C4-2B (cell line): Measurements from ENCODE around the gene RASA3.

ENCODE experiments used
- H3K27ac ChIP-seq: fragments of 450-650 bp; 2 replicates; pipeline ENCODE4 v1.5.1; 2017
- ZFX ChIP-seq: fragments of 450-650 bp; IDR thresholded peaks from 2 replicates; pipeline ENCODE4 v1.6.1; 2017
- TF ChIP-seq, protein P1 (sequence below): fragments of 450-650 bp; conservative IDR thresholded peaks from 2 replicates; pipeline ENCODE4 v1.5.1; 2017; ENCODE audit warnings: mild to moderate bottlenecking

Gene RASA3

DNA sequence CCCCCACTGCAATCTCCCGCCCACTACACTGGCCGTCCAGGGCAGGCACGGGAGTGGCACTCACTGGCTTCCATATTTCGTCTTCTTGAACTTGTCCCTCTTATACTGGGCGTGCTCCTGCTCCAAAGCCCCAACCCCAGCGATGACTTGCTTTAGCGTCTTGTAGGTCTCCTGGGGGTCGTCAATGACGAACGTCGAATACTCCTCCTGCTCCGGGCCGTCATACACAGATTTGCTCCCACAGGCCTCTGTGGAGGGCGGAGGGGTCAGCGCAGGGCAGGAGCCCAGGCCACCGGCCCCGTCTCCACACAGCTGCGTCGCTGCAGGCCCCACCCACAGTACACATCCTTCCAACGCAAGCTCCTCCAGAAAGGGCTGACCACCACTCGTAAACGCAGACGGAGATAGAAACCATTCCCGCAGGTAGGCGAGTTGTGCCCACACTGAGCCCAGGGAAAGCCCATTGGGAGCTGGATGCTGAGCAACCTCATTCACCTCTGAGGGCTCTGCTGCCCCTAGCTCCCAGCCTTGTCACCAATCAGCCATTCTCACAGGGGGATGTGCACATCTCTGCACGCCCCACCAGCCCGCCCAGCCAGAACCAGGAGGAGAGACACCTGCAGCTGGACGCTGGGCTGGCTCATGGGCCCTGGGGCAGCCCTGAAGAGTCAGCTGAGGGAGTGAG, 150.7 kb downstream of the RASA3 start:
- TF ChIP-seq, protein P1, sequence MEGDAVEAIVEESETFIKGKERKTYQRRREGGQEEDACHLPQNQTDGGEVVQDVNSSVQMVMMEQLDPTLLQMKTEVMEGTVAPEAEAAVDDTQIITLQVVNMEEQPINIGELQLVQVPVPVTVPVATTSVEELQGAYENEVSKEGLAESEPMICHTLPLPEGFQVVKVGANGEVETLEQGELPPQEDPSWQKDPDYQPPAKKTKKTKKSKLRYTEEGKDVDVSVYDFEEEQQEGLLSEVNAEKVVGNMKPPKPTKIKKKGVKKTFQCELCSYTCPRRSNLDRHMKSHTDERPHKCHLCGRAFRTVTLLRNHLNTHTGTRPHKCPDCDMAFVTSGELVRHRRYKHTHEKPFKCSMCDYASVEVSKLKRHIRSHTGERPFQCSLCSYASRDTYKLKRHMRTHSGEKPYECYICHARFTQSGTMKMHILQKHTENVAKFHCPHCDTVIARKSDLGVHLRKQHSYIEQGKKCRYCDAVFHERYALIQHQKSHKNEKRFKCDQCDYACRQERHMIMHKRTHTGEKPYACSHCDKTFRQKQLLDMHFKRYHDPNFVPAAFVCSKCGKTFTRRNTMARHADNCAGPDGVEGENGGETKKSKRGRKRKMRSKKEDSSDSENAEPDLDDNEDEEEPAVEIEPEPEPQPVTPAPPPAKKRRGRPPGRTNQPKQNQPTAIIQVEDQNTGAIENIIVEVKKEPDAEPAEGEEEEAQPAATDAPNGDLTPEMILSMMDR: no peak
- no peak for TF ChIP-seq ZFX
- H3K27ac ChIP-seq: peak overlapping the region; percentile 28

DNA sequence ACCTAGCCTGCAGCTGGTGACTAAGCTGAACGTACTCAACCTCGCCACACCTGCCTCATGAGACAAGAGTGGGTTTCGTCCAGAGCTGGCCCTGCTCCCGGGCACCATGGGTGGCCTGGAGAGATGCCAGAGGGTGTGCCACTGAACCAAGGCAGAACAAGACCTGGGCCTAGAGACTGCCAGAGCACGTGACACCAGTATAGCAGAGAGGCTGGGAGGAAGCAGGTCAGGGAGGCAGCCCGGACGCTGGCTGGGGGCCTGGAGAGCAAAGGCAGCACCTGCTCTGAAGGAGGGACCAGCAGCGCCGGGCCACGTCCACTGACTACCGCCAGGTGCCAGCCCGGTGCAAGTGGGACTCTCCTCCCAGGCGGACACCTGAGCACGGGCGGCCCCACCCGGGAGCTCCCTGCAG, 151.2 kb downstream of the RASA3 start:
- peak overlapping the region; percentile 28 for H3K27ac ChIP-seq
- TF ChIP-seq ZFX: no peak

DNA sequence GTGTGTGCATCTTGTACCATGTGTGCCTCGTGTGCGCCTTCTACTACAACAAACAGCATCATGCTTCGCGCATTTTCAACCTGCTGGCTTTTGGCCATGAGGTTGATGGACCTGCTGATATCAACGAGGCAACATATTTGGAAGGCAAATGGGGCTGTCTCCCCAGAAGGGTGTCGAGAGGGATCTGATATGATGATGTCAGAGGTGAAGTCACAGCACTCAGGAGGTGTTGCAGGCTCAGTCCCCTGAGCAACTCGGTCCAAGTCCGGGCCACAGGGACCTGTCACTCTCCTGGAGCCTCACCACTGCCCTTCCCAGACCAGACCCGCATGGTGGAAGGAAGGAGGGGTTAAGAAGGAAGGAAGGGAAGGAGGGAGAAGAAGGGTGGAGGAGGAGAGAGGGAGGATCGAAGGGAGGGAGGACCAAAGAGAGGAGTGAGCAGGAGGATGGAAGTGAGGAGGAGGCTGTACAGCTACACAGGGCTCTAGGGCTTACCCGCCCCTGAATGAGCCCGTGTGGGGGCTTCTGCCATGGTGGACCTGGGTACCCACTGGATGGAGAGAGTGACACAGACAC, 151.8 kb downstream of the RASA3 start:
- peak overlapping the region; percentile 28; the same call in 1 of the 2 replicates for H3K27ac ChIP-seq
- TF ChIP-seq ZFX: no peak
- TF ChIP-seq, protein P1: no peak

DNA sequence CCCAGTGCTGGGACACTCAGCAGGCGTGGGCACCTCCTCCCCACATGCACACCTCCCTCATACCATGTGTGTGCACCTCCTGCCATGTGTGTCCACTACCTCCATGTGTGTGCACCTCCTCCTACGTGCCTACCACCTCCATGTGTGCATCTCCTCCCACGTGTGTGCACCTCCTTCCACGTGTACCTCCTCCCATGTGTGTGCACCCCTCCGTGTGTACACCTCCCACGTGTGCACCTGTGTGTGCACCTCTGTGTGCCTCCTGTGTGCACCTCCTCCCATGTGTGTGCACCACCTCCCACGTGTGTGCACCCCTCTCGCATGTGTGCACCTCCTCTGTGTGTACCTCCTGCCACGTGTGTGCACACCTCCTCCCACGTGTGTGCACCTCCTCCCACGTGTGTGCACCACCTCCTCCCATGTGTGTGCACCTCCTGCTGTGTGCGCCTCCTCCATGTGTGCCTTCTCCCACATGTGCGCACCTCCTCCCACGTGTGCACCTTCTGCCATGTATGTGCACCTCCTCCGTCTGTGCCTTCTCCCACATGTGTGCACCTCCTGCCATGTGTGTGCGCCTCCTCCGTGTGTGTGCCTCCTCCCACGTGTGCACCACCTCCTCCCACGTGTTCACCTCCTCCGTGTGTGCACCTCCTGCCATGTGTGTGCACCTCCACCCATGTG, 152.5 kb downstream of the RASA3 start:
- no peak overlapping the region; the same call in 1 of the 2 replicates for H3K27ac ChIP-seq

DNA sequence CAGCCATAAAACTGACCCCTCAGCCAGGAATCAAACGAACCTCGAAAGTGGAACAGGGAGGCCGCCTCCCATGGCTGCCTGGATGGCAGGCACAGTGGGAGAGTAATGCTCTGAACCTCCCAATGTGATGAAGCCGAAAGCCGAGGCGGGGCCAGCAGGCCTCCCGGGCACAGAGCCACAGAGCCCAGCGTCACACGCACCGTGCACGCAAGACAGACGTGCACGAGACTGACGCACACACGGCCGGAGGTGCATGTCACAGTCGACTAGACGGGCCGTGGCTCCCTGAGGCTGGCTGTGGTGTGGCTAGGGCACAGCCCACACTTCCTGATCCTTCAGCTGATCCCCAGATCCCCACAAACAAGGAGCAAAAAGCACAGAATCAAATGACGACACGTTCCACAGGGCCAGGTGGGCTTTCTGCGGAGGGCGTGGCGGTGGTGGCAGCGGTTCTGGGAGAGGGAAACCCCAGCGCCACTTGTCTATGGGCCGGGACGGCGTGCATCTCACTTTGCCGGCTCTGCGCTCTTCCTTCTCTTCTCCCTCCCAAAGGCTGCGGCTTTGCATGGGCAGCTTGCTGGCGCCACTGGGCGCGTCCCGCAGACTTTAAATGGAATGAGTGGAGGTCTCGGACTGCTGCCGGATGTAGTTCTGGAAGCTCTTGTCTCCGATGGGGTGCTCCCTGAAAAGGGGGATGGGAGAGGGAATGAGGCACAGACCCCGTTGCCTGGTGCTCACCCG, 153.5 kb downstream of the RASA3 start:
- H3K27ac ChIP-seq: no peak overlapping the region
- TF ChIP-seq, protein P1: no peak
- no peak for TF ChIP-seq ZFX

More for the DNA sequence above, 152.5 kb downstream of the RASA3 start:
- no peak for TF ChIP-seq ZFX

DNA sequence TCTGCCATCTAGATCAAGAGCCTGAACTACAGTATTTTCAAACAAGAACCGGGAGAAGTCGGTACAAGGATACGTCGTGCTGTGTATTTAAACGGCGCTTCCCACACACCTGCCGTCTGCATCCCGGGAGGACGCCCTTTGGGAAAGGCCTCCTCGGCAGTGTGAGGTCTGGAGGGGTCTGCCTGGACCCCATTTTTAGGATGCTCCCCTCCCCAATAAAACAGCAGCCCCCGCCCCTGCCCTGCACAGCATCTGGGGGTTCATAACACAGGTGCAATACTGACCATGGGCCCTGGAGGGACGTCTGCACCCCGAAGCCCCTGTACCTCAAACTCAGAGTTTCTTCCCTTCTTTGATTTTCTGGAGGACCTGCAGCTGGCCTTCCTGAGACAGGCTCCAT, 154.4 kb downstream of the RASA3 start:
- TF ChIP-seq, protein P1: no peak
- no peak for TF ChIP-seq ZFX
- H3K27ac ChIP-seq: no peak overlapping the region

DNA sequence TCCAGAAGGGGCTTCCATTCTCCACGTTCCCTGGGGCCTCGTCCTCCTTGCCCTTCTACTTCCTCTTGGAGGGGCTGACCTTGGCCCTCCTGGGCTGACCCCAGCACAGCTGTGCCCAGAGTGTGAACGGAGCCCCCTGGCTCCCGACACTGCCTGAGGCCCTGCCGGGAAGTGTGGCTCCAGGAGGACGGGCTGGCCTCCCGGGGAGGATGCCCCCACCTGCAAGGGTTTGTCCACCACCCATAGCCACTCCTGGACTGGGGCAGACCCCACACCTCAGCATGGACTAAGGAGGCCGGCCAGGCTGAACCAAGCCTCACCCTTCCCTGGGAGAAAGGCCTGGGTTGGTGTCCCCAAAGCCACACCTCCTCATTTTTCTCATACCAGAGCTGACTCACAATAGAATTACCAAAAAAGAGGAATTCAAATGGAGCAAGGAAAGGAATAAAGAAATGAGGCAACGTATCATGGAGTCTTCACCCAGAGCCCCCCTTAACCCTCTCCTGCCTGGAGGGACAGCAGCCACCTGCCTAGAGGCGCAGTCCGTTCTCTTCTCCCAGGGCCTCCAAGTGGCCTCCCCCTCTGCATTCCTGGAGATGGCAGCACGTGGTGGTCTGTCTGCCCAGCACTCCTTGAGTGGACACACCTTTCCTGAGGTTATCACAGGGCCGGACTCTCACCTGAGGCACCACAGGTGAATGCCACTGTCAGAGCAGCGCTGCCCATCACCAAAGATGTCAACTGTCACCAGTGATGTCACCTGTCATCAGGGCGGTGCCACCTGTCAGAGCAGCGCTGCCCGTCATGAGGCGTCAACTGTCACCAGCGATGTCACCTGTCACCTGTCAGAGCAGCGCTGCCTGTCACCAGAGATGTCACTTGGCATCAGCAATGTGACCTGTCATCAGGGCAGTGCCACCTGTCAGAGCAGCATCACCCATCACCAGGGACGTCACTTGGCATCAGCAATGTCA, 155.4 kb downstream of the RASA3 start:
- H3K27ac ChIP-seq: no peak overlapping the region
- TF ChIP-seq ZFX: no peak

DNA sequence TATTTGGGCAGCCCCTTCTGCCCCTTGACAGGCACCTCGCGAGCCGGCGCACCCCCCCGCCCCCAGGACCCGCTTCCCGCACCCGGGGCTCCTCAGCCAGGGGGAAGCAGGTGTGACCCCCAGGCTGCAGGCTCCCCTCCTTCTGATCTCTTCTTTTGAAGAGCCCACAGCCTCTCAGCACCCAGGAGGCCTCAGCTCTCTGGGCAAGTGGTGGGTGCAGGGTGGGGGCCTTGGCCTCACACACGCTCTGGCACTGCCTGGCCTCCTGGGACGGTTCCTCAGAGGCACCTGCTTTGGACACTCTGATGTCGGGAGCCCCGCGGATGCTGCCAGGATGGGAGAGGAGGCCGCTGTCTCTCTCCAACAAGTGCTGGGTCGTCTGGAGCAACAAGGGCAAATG, 157.0 kb downstream of the RASA3 start:
- TF ChIP-seq, protein P1: no peak
- no peak for TF ChIP-seq ZFX
- no peak overlapping the region for H3K27ac ChIP-seq
